ENCODE results near the gene PRR11. TPM values are rescaled to one million over a fixed set of nuclear protein-coding genes. Genes with fewer than 3 reads are reported as not detected.
A peak's percentile ranks its signal among the peaks of the same experiment; 100 is the strongest.

The PRR11 gene
- total and polyA plus RNA-seq, 2 of the 8 experiments (the other 6 are each of a cell fraction or from before 2014, with no cell fraction given), result 32.7 to 83.0 TPM

DNA sequence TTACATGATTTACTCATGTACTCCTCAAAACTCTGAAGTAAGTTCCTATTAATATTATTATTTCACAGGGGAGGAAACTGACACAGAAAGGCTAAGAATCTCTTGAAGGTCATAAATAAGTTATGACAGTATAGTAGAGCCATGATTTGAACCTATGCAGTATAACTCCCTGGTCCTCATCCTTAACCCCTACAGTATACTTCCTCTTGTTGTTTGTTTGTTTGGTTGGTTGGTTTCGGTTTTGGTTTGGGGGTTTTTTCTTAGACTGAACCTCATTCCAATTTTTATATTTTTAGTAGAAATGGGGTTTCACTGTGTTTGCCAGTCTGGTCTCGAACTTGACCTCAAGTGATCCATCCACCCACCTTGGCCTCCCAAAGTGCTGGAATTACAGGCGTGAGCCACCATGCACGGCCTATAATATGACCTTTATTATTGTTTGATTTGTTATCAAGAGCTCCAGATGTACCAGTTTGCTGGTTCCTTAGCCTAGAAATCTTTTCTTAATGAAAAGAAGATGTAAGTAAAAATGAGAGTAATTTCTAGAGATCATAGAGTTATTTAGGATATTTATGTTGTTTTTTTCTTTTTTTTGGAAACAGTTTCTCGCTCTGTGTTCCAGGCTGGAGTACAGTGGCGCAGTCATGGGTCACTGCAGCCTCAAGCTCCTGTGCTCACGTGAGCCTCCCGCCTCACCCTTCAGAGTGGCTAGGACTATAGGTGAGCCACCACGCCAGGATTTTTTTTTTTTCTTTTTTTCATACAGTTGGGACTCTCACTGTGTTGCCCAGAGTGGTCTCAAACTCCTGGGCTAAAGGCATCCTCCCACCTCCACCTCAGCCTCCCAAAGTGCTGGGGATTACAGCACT, 4.8 kb downstream of the PRR11 start:
- H3K23me2 ChIP-seq (ENCODE audit: low read depth, low read length), result 0 out of 2 replicates have a peak, but pooled peaks cover 2% of the 10 kb centered on the region
- H2BK5ac ChIP-seq (ENCODE audit: low read depth, low read length), result no peak overlapping the region
- H2BK12ac ChIP-seq (ENCODE audit: low read depth, low read length), result no peak overlapping the region
- no peak overlapping the region for H3K9ac ChIP-seq (replicated peaks in 1 of 4; ENCODE audit: extremely low read depth in 1 of 4, low read depth in 3 of 4, low read length in 3 of 4)
- no peak overlapping the region for H3K14ac ChIP-seq (ENCODE audit: insufficient read length)
- CTCF ChIA-PET (ENCODE audit: partially characterized antibody), result interaction anchor here (0.9 to 1.4 kb wide), 3 partner anchors 11 to 641 kb away, joined by 3 read pairs; no protein-coding TSS in a partner anchor
- no peak overlapping the region for H4K8ac ChIP-seq (ENCODE audit: extremely low read depth, insufficient read depth, low read length)
- no peaks in the 10 kb centered on the region for H3K9me3 ChIP-seq (ENCODE audit: insufficient read depth in 2 of 2, low read depth in 1 of 2, low read length in 1 of 2)
- no peak overlapping the region for H4K91ac ChIP-seq (replicated peaks; ENCODE audit: insufficient read length, low read length)
- H3K4ac ChIP-seq (replicated peaks; ENCODE audit: insufficient read length, low read depth, low read length), result no peak overlapping the region
- H2AK5ac ChIP-seq (ENCODE audit: low read depth, low read length), result peak overlapping the region; percentile 82; the same call in 1 of the 2 replicates
- H3K27me3 ChIP-seq (replicated peaks in 1 of 4; ENCODE audit: control insufficient read depth in 3 of 4, extremely low read depth in 1 of 4, insufficient read depth in 3 of 4, low read length in 3 of 4), result no peaks in the 10 kb centered on the region
- H2AFZ ChIP-seq (ENCODE audit: low read length), result no peak overlapping the region
- POLR2A ChIA-PET (ENCODE audit: partially characterized antibody), result interaction anchor here (0.6 to 2.8 kb wide), 4 partner anchors 11 to 83 kb away, joined by 3 to 7 read pairs (median 4); no protein-coding TSS in a partner anchor
- H3K36me3 ChIP-seq (ENCODE audit: control insufficient read depth in 2 of 4, insufficient read depth in 4 of 4, low read length in 3 of 4), result peaks cover 0 to 4% (median 0%) of the 10 kb centered on the region in 4 experiments; a peak in 1 of 8 replicates
- no peak overlapping the region for H3K4me3 ChIP-seq (ENCODE audit: extremely low read depth in 1 of 4, insufficient read depth in 2 of 4, low read depth in 3 of 4, low read length in 4 of 4)
- no peak overlapping the region for H3K4me2 ChIP-seq (ENCODE audit: insufficient read depth in 1 of 2, low read depth in 2 of 2, low read length in 2 of 2)
- no peaks in the 10 kb centered on the region; a peak in 2 of 7 replicates for H3K4me1 ChIP-seq (replicated peaks in 1 of 4; ENCODE audit: control insufficient read depth in 3 of 4, insufficient read depth in 4 of 4, low read length in 3 of 4)
- no peak overlapping the region for H2BK15ac ChIP-seq (ENCODE audit: low read length)
- H3K56ac ChIP-seq (replicated peaks; ENCODE audit: insufficient read length, low read depth, low read length), result no peak overlapping the region
- no peak overlapping the region for H3K23ac ChIP-seq (ENCODE audit: insufficient read length)
- H2BK120ac ChIP-seq (replicated peaks; ENCODE audit: low read depth, low read length), result no peak overlapping the region
- FAIRE-seq, result no peak
- H4K20me1 ChIP-seq (replicated peaks in 1 of 2; ENCODE audit: control insufficient read depth in 1 of 2, insufficient read depth in 2 of 2, low read length in 2 of 2), result peaks cover 0 to 1% of the 10 kb centered on the region in 2 experiments
- WGBS, 2 experiments (ENCODE audit: extremely low coverage in 1 of 2, insufficient coverage in 1 of 2, insufficient read length in 1 of 2, insufficient replicate concordance in 2 of 2, low coverage in 1 of 2, low lambda C conversion rate in 2 of 2, missing lambda C conversion rate in 1 of 2), result 90% methylated on average over 9 of the region's 9 CpGs; no CpG with 5 or more reads in 1 of the 2 experiments
- H4K5ac ChIP-seq (ENCODE audit: insufficient read length, low read depth, low read length), result no peak overlapping the region
- no peak overlapping the region for H3K18ac ChIP-seq (ENCODE audit: extremely low read depth, low read length)
- H3K79me1 ChIP-seq (ENCODE audit: low read depth, low read length), result no peaks in the 10 kb centered on the region
- H3K27ac ChIP-seq (ENCODE audit: low read depth, low read length), result no peak overlapping the region
- no peak for DNase-seq (ENCODE audit: low read depth in 1 of 2, low spot score in 2 of 2)
- H2BK20ac ChIP-seq (ENCODE audit: low read length), result no peak overlapping the region
- peaks cover 5 to 78% of the 10 kb centered on the region in 2 experiments; a peak in 3 of 4 replicates for H3K79me2 ChIP-seq (ENCODE audit: control insufficient read depth in 1 of 2, insufficient read depth in 2 of 2, low read length in 2 of 2)
- TF ChIP-seq RNF2 (IDR thresholded peaks at IDR 0.05; ENCODE audit: borderline replicate concordance, low read depth, low read length, missing control alignments, poor library complexity, severe bottlenecking), result no peak

All from H1 (cell line).